GM21786 (cell line): ENCODE results near the gene USP36.

ENCODE experiments used
- ATAC-seq: cut with Tn5 transposase; IDR thresholded peaks from one replicate; pipeline ENCODE4 v1.9.1; 2021; ENCODE audit not compliant: unreplicated experiment

The USP36 gene

DNA sequence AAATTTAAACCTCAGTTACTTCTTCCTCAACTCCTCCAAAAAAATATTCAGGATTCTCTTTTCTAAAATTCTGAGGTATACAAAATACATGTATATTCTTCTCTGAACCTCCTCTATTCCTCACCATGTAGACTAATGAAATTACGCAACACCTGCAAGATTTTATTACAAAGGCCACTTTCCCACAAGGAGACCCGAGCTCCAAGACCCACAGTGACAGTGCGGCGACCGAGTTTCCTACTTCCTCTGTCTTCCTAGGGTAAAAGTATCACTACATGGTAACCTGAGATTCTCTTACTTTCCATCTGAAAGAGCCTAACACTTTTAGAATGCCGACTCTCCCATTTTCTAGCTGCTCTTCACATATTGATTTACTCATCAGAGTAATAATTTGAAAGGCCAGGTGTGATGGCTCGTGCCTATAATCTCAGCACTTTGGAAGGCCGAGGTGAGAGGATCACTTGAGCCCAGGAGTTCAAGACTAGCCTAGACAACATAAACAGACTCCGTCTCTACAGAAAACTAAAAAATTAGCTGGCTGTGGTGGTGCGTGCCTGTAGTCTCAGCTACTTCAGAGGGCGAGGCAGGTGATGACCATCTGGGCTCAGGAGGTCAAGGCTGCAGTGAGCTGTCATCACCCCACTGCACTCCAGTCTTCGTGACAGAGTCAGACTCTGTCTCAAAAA is 94.2 kb downstream of the USP36 start:
- ATAC-seq, result no peak
